BLaER1 treated with 17β-estradiol and CSF1 and Interleukin-3, amounts not matched to agents 10 nM and 100 nM (cell line): ENCODE measurements around the gene EXOC6B.

Experiments used
- H3K27ac ChIP-seq, 11 experiments: shearing (Covaris generic); formaldehyde crosslinking; 2 replicates each; pipeline ENCODE4 v1.8.1; 2022
- H3K27me3 ChIP-seq, 11 experiments: shearing (Covaris generic); formaldehyde crosslinking; 2 replicates each; pipeline ENCODE4 v1.8.1; 2022
- H3K36me3 ChIP-seq, 11 experiments: shearing (Covaris generic); formaldehyde crosslinking; 2 replicates each; pipeline ENCODE4 v1.8.1; 2022
- H3K4me1 ChIP-seq, 10 experiments: shearing (Covaris generic); formaldehyde crosslinking; 2 replicates each; pipeline ENCODE4 v1.8.1; 2022
- H3K4me2 ChIP-seq, 11 experiments: shearing (Covaris generic); formaldehyde crosslinking; 2 replicates each; pipeline ENCODE4 v1.8.1; 2022
- H3K4me3 ChIP-seq, 10 experiments: shearing (Covaris generic); formaldehyde crosslinking; 2 replicates each; pipeline ENCODE4 v1.8.1; 2022
- H3K9ac ChIP-seq, 11 experiments: shearing (Covaris generic); formaldehyde crosslinking; 2 replicates each; pipeline ENCODE4 v1.8.1; 2022
- H3K9me3 ChIP-seq, 11 experiments: shearing (Covaris generic); formaldehyde crosslinking; replicated peaks in 1 of 11; 2 replicates each; pipeline ENCODE4 v1.8.1; 2022
- H4K20me1 ChIP-seq, 11 experiments: shearing (Covaris generic); formaldehyde crosslinking; 2 replicates each; pipeline ENCODE4 v1.8.1; 2022
- Cebpa-rat ChIP-seq, 11 experiments: shearing (Covaris generic); IDR thresholded peaks; 2 replicates each; pipeline ENCODE4 v1.8.1; 2022

EXOC6B gene

DNA sequence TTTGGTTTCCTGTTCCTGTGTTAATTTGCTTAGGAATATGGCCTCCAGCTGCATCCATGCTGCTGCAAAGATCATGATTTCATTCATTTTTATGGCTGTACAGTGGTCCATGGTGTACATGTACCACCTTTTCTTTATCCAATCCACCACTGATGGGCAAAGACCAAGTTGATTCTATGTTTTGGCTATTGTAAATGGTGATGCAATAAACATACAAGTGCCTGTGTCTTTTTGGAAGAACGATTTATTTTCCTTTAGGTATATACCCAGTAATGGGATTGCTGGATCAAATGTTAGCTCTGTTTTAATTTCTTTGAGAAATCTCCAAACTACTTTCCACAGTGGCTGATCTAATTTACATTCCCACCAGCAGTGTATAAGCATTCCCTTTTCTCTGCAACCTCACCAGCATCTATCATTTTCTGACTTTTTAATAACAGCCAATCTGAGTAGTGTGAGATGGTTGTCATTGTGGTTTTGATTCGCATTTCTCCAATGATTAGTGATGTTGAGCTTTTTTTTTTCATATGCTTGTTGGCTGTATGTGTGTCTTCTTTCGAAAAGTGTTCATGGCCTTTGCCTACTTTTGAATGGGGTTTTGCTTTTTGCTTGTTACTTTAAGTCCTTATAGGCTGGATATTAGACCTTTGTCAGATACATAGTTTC, 19.4 kb downstream of the EXOC6B start:
- Histone ChIP-seq H3K36me3 (peaks cover 0 to 8% (median 4%) of the 10 kb centered on the region in 11 experiments; a peak in 8 of 22 replicates), H3K9me3 (peaks cover 19 to 35% (median 29%) of the 10 kb centered on the region in 11 experiments), H3K27ac (no peak overlapping the region), H3K9ac (no peak overlapping the region), H3K4me2 (no peak overlapping the region), H3K4me3 (no peak overlapping the region), H3K27me3 (no peaks in the 10 kb centered on the region), H3K4me1 (no peaks in the 10 kb centered on the region), H4K20me1 (no peaks in the 10 kb centered on the region)
- TF ChIP-seq Cebpa-rat (IDR thresholded peaks at IDR 0.05), result no peak

DNA sequence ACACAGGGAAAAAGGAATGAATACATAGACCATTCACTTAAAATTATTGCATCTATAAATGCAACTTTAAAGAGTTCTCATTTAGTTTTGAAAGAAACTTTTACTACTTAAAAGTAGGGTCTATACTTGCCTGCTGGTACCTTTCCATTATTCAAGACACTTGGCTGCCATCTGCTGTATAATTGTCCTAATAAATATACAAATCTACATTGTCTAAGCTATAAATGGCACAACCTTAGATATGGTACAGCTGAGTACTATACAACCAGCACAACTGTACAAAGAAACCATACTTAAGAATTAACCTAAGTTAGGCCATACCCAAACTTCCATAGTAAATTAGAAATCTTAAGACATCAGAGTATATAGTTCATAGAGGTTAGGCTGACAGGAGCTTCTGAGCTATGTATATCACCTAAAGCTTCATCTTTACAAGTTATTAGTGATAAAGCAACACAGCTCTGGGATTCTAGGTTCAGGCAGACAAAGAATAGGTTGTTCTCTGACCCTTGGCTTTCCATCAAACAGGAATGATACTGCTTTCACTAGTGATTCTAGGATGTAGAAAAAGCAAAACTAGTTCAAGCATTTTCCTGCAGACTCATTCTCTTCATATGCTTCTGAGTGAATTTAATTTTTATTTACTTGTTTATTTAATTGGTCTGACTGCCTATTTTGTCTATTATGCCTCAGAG, 22.1 kb downstream of the EXOC6B start:
- no peak overlapping the region for H3K27ac ChIP-seq
- no peak overlapping the region for H3K4me3 ChIP-seq
- H4K20me1 ChIP-seq, result no peaks in the 10 kb centered on the region
- H3K4me2 ChIP-seq, result no peak overlapping the region
- peaks cover 0 to 6% (median 3%) of the 10 kb centered on the region in 11 experiments; a peak in 8 of 22 replicates for H3K36me3 ChIP-seq
- H3K9ac ChIP-seq, result no peak overlapping the region
- no peak for TF ChIP-seq Cebpa-rat (IDR thresholded peaks at IDR 0.05)
- H3K27me3 ChIP-seq, result no peaks in the 10 kb centered on the region
- peaks cover 6 to 18% (median 12%) of the 10 kb centered on the region in 11 experiments for H3K9me3 ChIP-seq
- no peaks in the 10 kb centered on the region for H3K4me1 ChIP-seq

DNA sequence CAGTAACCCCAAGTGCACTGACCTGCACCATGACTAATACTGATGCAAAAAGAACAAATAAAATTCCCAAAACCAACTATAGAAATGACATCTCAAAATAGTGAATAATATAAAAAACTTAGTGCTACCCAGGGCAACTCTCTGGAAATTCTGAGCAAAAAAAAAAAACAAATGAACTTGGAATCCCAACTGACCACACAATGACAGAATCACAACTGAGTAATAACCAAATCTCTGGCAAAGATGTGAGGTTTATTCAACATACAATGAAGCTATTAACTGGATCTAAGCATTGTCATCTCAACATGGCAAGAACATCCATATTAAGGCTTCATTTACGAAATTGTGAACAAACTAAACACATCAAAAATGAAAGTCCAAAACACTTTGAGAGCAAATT, 22.7 kb downstream of the EXOC6B start:
- H3K9me3 ChIP-seq, result peaks cover 0 to 12% (median 6%) of the 10 kb centered on the region in 11 experiments; a peak in 15 of 22 replicates
- H3K4me2 ChIP-seq, result no peak overlapping the region

DNA sequence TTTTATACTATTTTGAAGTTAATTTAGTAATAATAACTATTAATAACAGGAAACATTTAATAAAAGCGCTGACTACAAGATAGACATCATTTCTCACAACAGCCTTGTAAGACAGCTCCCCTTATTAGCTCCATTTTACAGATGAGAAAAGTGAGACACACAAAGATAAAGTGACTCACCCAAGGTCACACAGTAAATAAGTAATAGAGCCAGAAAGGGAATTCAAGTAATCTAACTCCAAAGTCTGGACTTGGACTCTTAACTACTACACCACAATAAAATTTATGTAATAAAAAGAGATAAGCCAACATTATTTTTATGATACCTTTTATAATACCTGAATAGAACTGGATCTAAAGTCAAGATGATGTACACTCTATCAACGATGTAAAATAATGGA, 25.3 kb downstream of the EXOC6B start:
- no peaks in the 10 kb centered on the region for H3K36me3 ChIP-seq
- H3K27ac ChIP-seq, result no peak overlapping the region
- H3K9me3 ChIP-seq, result no peaks in the 10 kb centered on the region
- no peak overlapping the region for H3K4me3 ChIP-seq
- no peak overlapping the region for H3K4me2 ChIP-seq
- peaks cover 0 to 19% (median 0%) of the 10 kb centered on the region in 10 experiments; a peak in 5 of 20 replicates for H3K4me1 ChIP-seq
- H4K20me1 ChIP-seq, result no peaks in the 10 kb centered on the region
- no peaks in the 10 kb centered on the region for H3K27me3 ChIP-seq
- TF ChIP-seq Cebpa-rat (IDR thresholded peaks at IDR 0.05), result no peak
- no peak overlapping the region for H3K9ac ChIP-seq

More for the DNA sequence above, 22.7 kb downstream of the EXOC6B start:
- Histone ChIP-seq H3K4me3 (no peak overlapping the region), H3K27ac (no peak overlapping the region), H3K36me3 (peaks cover 0 to 4% (median 0%) of the 10 kb centered on the region in 11 experiments; a peak in 3 of 22 replicates), H3K27me3 (no peaks in the 10 kb centered on the region), H3K4me1 (peaks cover 0 to 3% (median 0%) of the 10 kb centered on the region in 10 experiments; a peak in 4 of 20 replicates), H3K9ac (no peak overlapping the region), H4K20me1 (no peaks in the 10 kb centered on the region)
- TF ChIP-seq Cebpa-rat (IDR thresholded peaks at IDR 0.05), result no peak

DNA sequence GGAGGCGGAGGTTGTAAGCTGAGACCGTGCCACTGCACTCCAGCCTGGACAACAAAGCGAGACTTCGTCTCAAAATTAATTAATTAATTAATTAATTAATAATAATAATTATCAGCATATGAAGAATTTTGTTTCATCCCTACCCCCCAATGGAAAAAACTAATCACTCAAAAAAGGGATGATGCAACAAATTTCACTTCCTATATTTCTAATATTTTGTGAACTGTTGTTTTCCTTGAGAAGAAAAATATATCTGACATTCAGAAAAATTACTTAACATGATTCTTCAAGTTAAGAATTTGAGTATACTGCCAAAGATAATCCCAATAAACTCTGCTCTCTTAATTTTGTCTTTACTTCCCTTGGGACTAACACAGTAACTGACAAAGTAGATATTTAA, 28.1 kb downstream of the EXOC6B start:
- peaks cover 0 to 37% (median 5%) of the 10 kb centered on the region in 10 experiments; a peak in 12 of 20 replicates for H3K4me1 ChIP-seq
- H3K27me3 ChIP-seq, result no peaks in the 10 kb centered on the region
- no peaks in the 10 kb centered on the region for H3K36me3 ChIP-seq
- TF ChIP-seq Cebpa-rat (IDR thresholded peaks at IDR 0.05), result no peak
- H3K4me3 ChIP-seq, result no peak overlapping the region
- H3K9ac ChIP-seq, result no peak overlapping the region
- H3K4me2 ChIP-seq, result peak overlapping the region in 3 of 11 experiments; percentile 57 to 66 (median 60); a peak in 4 of 22 replicates
- no peaks in the 10 kb centered on the region for H4K20me1 ChIP-seq
- no peaks in the 10 kb centered on the region for H3K9me3 ChIP-seq
- H3K27ac ChIP-seq, result no peak overlapping the region; a peak in 1 of 22 replicates

DNA sequence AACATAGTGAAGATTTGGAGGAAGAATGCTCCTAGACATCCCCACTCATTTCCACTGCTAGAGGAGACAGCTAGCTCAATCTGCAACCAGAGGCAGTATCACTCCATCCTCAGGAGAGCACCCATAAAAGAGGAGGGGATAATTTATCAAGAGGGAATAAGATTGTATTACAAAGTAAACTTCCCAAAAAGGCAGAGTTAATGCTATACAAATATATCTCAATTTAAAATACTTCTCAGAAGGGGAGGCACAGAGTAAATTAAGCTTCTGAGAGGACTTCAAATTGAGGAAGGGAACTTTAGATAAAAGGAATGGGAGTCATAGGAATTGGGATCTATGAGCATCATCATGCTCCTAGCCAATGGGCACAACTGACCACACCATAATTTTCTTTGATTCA, 29.1 kb downstream of the EXOC6B start:
- peaks cover 0 to 37% (median 5%) of the 10 kb centered on the region in 10 experiments; a peak in 12 of 20 replicates for H3K4me1 ChIP-seq
- no peak overlapping the region for H3K27ac ChIP-seq
- no peak for TF ChIP-seq Cebpa-rat (IDR thresholded peaks at IDR 0.05)
- peak overlapping the region in 1 of 11 experiments; percentile 66; a peak in 1 of 22 replicates for H3K4me2 ChIP-seq
- no peaks in the 10 kb centered on the region for H4K20me1 ChIP-seq
- H3K4me3 ChIP-seq, result no peak overlapping the region
- H3K27me3 ChIP-seq, result no peaks in the 10 kb centered on the region
- no peak overlapping the region for H3K9ac ChIP-seq
- no peaks in the 10 kb centered on the region for H3K36me3 ChIP-seq
- H3K9me3 ChIP-seq, result no peaks in the 10 kb centered on the region

DNA sequence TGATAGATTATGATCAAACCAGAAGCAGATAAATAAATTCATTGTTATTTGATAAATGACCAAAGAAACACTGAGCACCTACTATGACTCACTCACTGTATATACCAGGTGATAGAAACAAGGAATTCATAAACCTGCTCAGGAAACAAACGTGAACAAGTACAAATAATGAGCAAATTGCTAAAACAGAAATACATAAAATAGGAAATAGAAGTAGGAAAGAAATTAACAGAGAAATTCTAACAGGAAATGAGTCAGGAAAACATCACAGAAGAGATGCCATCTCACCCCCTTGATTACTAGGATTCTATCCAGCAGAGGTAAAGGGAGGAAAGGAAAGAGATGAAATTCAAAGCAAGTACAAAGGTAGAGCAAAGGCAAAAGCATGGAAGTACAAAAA, 31.3 kb downstream of the EXOC6B start:
- no peak overlapping the region for H3K9ac ChIP-seq
- H3K27me3 ChIP-seq, result no peaks in the 10 kb centered on the region
- no peak overlapping the region for H3K27ac ChIP-seq
- H3K9me3 ChIP-seq, result no peaks in the 10 kb centered on the region
- H4K20me1 ChIP-seq, result no peaks in the 10 kb centered on the region
- H3K4me1 ChIP-seq, result peaks cover 0 to 38% (median 5%) of the 10 kb centered on the region in 10 experiments; a peak in 12 of 20 replicates
- no peaks in the 10 kb centered on the region for H3K36me3 ChIP-seq
- H3K4me2 ChIP-seq, result peak overlapping the region in 5 of 11 experiments; percentile 14 to 60 (median 39); a peak in 8 of 22 replicates
- no peak overlapping the region for H3K4me3 ChIP-seq
- TF ChIP-seq Cebpa-rat (IDR thresholded peaks at IDR 0.05), result no peak

DNA sequence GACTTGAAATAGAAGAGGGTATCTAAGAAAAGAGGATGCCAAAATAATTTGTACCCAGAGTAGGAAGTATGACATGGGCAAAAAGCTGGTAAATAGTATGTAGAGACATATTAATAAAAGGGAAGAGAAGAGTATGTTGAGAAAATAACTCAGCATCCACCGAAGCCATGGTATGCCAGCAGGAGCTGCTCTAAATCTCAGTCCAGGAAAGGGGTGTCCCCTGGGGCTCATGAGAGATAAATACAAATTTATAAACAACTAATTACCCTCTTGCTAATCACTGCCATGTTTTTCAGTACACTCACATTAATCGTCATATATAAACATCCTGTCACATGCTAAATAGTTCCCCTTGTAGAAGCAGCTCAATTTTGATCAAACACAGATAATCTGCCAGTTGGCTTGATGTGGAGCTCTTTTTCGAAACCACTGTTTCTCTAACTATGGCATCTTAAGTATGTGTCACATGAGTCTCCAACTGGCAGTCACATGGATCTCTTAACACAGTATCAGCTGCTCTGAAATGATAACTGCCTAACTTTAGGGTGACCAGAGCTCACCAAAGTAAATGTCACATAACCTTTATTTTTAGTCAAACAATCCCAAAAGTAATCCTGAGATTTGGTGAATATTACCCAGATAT, 31.9 kb downstream of the EXOC6B start:
- Histone ChIP-seq H3K4me3 (no peak overlapping the region), H3K4me1 (peaks cover 0 to 44% (median 5%) of the 10 kb centered on the region in 10 experiments; a peak in 12 of 20 replicates), H3K9ac (no peak overlapping the region), H3K36me3 (no peaks in the 10 kb centered on the region), H3K27me3 (no peaks in the 10 kb centered on the region), H3K27ac (no peak overlapping the region), H3K9me3 (no peaks in the 10 kb centered on the region), H4K20me1 (no peaks in the 10 kb centered on the region), H3K4me2 (peak overlapping the region in 3 of 11 experiments; percentile 39 to 60 (median 51); a peak in 5 of 22 replicates)
- TF ChIP-seq Cebpa-rat (IDR thresholded peaks at IDR 0.05), result no peak

DNA sequence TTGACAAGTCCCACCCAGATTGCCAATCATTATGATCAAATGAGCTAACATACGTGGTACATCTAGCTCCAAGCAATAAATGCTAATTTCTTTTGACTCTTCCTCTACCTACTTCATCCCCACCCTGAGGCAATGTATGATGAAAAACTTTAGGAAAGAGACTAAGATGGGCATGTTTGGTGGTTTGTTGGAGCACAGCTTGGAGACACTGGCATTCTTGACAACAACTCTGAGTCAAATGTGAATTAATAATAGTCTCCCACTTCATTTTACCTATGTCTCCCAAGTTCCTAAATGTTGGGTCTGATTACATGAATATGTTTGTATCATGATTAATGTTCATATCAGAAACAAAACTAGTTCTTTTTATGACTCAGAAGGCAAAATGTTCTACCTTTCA, 36.6 kb downstream of the EXOC6B start:
- Histone ChIP-seq H3K27ac (no peak overlapping the region), H3K9me3 (peaks cover 14 to 17% (median 15%) of the 10 kb centered on the region in 11 experiments; a peak in 21 of 22 replicates), H4K20me1 (no peaks in the 10 kb centered on the region; a peak in 1 of 22 replicates), H3K4me2 (peak overlapping the region in 3 of 11 experiments; percentile 18 to 43 (median 37); a peak in 5 of 22 replicates), H3K36me3 (peaks cover 0 to 5% (median 0%) of the 10 kb centered on the region in 11 experiments; a peak in 1 of 22 replicates), H3K4me1 (peaks cover 0 to 23% (median 0%) of the 10 kb centered on the region in 10 experiments; a peak in 6 of 20 replicates), H3K27me3 (no peaks in the 10 kb centered on the region), H3K9ac (no peak overlapping the region), H3K4me3 (no peak overlapping the region)
- no peak for TF ChIP-seq Cebpa-rat (IDR thresholded peaks at IDR 0.05)
